ES-I3 (cell line): ENCODE measurements around the gene EGR1.
A peak's percentile ranks its signal among the peaks of the same experiment; 100 is the strongest.

Experiments
- H3K36me3 ChIP-seq: 2 replicates; pipeline ENCODE4 v1.6.1; 2013; ENCODE audit warnings: mild to moderate bottlenecking, low read length, control low read depth, moderate library complexity; ENCODE audit not compliant: insufficient read depth
- H3K4me1 ChIP-seq: 2 replicates; pipeline ENCODE4 v1.6.1; 2013; ENCODE audit warnings: mild to moderate bottlenecking, control low read depth, low read length; ENCODE audit not compliant: insufficient read depth
- H3K9ac ChIP-seq: 2 replicates; pipeline ENCODE4 v1.6.1; 2013; ENCODE audit warnings: low read depth, mild to moderate bottlenecking, low read length, moderate library complexity
- H3K9me3 ChIP-seq: 2 replicates; pipeline ENCODE4 v1.6.1; 2013; ENCODE audit warnings: mild to moderate bottlenecking, low read length, moderate library complexity; ENCODE audit not compliant: control insufficient read depth, insufficient read depth

EGR1 gene

DNA sequence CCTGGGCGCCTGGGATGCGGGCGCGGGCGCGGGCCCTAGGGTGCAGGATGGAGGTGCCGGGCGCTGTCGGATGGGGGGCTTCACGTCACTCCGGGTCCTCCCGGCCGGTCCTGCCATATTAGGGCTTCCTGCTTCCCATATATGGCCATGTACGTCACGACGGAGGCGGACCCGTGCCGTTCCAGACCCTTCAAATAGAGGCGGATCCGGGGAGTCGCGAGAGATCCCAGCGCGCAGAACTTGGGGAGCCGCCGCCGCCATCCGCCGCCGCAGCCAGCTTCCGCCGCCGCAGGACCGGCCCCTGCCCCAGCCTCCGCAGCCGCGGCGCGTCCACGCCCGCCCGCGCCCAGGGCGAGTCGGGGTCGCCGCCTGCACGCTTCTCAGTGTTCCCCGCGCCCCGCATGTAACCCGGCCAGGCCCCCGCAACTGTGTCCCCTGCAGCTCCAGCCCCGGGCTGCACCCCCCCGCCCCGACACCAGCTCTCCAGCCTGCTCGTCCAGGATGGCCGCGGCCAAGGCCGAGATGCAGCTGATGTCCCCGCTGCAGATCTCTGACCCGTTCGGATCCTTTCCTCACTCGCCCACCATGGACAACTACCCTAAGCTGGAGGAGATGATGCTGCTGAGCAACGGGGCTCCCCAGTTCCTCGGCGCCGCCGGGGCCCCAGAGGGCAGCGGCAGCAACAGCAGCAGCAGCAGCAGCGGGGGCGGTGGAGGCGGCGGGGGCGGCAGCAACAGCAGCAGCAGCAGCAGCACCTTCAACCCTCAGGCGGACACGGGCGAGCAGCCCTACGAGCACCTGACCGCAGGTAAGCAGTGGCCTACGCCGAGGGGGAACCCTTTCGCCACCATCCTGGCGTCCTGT lies at the start of gene EGR1:
Gene EGR1, plus strand, starts transcription at position 219 of the 864 bp plus-strand sequence. Its CDS starts 283 bp downstream, at position 502.
- Histone ChIP-seq H3K9ac (peak within 1 kb of the TSS; percentile 93), H3K4me1 (no peaks in the 10 kb centered on the region; the same call in 1 of the 2 replicates), H3K36me3 (no peaks in the 10 kb centered on the region), H3K9me3 (no peaks in the 10 kb centered on the region)

DNA sequence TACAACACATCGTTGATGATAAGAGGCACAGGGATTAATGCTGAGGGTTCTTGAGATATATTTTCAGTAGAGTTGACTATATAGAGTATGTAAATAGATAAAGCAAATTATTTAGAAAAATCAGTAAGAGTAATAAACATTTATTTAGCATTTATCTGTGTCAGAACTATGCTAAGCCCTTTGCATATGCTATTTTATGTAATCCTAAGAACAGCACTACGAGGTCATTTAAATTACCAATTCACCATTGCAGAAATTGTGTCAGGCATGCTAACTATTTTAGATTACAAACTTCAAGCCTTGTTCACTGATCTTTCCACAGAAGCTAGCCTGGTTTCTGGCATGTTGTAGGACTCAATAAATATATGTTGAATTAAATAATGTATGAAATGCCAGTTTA lies 46.8 kb upstream of the EGR1 start:
- Histone ChIP-seq H3K4me1 (no peaks in the 10 kb centered on the region), H3K9ac (no peak overlapping the region), H3K36me3 (peaks cover 48% of the 10 kb centered on the region), H3K9me3 (no peaks in the 10 kb centered on the region)

DNA sequence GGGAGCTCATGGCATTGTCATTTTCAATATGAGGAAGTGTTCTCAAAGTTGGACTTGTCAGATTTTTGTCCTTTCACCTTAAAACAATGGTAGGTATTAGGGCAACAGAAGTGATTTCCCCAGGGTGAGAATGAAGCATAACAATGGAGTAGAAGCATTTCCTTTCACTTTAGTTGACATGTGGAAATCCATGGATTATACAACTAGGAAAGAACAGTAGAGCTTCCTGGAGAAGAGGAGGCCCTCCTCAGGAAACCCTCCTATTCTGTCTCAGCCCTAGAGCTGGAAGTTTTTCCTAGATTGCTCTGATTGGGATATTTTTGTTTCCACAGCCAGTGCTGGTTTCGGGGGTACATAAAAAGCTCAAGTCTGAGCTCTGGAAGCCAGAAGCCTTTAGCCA lies 40.2 kb upstream of the EGR1 start:
- no peaks in the 10 kb centered on the region for H3K9me3 ChIP-seq
- H3K9ac ChIP-seq: no peak overlapping the region
- no peaks in the 10 kb centered on the region for H3K4me1 ChIP-seq
- peaks cover 26% of the 10 kb centered on the region for H3K36me3 ChIP-seq

DNA sequence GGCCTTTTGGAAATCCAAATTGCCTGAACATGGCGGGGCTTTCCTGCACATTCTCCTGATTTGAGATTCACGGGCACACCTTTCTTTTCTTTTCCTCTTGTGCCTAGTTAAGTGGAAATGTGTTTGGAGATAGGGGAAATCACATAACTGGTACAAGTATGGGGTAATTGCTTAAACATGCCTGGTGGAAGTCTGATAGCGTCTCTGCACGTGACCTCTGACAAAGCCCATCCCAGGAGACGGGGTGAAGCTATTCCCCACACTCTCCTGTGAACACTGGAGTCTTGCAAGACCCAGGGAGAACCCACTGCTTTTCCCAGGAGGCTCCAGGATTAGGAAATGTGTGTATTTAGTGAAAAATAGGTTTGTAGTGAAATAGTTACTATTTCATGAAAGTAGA lies 29.3 kb upstream of the EGR1 start:
- Histone ChIP-seq H3K4me1 (no peaks in the 10 kb centered on the region), H3K9ac (no peak overlapping the region), H3K9me3 (no peaks in the 10 kb centered on the region), H3K36me3 (peaks cover 15% of the 10 kb centered on the region)

DNA sequence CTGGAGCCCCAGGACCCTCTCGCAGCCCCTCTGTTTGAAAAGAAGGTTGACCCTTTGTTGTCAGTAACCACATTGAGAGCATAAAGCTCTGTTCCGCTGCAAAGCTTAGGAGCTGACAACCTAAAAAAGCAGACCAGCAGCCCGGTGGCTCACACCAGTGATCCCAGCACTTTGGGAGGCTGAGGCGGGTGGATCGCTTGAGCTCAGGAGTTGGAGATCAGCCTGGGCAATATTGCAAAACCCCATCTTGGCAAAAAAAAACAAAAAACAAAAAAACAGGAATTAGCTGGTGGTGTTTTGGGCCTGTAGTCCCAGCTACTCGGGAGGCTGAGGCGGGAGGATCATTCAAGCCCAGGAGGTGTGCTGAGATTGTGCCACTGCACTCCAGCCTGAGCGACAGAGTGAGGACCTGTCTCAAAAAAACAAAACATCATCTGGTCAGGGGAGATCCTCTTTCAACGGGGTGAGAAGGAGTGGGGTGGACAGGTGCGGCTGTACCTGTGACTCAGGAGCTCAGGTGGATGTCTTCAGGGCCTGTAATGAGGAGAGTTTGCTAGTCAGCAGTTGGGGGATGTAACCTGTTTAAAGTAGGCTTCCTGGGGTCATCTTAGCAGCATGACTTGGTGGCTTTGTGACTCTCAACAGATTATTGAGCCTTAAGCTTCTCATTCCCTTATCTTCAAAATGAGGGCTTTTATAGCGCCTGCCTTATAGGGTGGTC lies 27.1 kb upstream of the EGR1 start:
- no peaks in the 10 kb centered on the region for H3K9me3 ChIP-seq
- peaks cover 10% of the 10 kb centered on the region for H3K36me3 ChIP-seq
- H3K9ac ChIP-seq: peak overlapping the region; percentile 79
- no peaks in the 10 kb centered on the region for H3K4me1 ChIP-seq

DNA sequence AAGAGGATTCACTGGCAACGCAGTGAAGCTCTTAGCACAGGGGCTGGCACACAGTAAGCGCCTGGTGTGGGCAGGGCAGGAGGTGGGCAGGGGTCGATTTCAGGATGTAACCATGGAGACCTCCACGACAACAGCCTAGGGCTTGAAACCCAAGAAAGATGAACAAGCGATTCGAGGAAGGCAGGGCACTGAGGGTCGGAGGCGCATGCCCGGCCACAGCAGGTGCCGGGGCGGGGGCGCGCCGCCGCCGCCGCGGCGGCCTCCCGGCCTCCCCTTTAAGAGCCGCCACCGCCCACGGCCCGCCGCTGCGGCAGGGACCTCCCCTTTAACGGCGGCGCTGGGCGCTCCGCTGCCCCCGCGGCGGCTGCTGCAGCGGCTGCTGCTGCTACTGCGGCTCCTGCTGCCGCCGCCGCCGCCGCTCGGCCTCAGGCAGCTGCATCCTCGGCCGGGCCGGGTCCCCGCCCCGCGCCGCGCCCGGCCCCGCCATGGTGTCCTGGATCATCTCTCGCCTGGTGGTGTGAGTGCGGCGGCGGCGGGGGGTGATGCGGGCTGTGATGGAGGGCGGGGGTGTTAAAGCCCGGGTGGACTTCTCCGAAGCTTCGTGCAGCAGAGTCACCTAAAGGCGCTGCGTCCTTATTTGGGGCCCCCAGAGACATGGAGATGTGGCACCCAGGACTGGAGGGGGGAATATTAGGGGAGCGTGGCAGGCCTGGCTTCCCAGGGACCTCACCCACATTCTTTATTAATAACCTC lies 26.4 kb upstream of the EGR1 start, which contains the start of gene REEP2:
Gene REEP2, plus strand, starts transcription at position 334 of the 753 bp plus-strand sequence. Its CDS starts 152 bp downstream, at position 486.
- H3K4me1 ChIP-seq: no peaks in the 10 kb centered on the region
- H3K9ac ChIP-seq: peak within 1 kb of the TSS; percentile 79

DNA sequence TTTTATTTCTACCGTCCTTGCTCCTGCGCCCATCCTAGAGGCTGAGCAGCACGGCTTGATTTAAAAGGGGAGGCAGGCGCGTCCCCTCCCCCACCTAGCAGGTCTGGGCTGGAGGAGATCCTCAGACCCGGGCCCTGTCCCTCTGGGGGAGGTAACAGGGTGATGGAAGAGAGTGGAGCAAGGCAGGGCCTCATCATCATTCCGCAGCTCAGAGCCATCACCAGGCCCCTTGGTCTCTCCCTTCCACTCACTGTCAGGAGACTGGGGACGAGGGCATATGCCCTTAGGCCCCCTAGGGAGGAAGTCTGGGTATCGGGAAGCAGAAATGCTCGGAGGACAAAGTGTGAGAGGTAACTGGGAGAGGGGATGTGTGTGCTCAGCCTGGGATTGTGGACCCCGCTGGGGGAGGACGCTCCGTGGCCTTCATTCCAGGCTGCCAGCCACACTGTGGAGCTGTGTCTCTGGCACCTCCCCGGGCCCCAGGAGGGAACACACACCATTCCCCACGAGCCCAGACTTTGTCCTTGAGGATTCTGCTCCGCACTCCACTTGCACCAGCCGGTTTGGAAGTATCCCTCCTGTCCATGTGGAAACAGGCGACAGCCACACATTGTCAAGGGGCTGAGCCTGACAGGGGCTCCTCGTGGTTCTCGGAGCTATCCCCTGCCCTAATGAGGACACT lies 25.7 kb upstream of the EGR1 start:
- H3K4me1 ChIP-seq: no peaks in the 10 kb centered on the region
- peaks cover 10% of the 10 kb centered on the region for H3K36me3 ChIP-seq
- H3K9ac ChIP-seq: peak overlapping the region; percentile 79
- no peaks in the 10 kb centered on the region for H3K9me3 ChIP-seq

More for the DNA sequence above, 26.4 kb upstream of the EGR1 start, which contains the start of gene REEP2:
- Histone ChIP-seq H3K9me3 (no peaks in the 10 kb centered on the region), H3K36me3 (peaks cover 10% of the 10 kb centered on the region)

DNA sequence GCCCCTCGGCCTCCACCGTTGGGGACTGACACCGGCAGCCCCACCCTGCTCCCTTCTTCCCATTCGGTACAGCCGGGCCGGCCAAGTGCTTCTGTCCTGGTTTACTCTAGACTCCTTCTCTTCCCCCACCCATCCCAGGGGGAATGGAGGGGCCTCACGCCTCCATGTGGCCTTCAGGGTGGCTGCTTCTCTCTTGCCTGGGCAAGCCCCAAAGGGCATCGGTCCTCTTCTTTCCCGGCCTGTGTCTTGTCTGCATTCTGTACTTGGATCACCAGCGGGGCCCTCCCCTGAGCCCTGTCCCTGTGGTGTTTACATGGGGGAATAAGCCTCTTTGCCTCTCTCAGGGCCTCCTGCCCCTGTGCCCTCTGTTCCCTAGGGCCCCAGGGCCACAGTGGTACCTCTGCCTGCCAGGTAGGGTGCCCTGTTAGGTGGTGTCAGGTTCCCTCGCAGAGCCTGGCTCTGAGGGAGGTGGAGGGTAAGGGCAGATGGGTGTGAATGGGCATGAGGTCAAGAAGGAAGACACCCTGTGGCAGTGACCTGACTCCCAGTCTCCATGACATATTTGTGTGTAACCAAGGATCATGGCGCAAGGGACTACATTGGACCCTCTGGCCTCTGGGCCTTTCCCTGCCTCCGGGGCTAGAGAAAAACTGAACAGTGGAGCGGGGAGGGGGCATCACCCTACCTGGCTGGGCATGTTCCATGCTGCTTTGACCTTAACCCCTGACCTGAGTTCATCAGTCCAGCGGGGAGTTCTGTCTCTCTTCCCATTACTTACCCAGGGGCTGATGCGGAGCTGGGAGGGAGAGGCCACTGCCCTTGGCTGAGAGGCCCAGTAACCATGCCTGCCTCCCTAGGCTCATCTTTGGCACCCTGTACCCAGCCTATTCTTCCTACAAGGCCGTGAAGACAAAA lies 24.9 kb upstream of the EGR1 start:
- no peaks in the 10 kb centered on the region for H3K9me3 ChIP-seq
- H3K9ac ChIP-seq: peak overlapping the region; percentile 79
- no peaks in the 10 kb centered on the region for H3K4me1 ChIP-seq
- H3K36me3 ChIP-seq: peaks cover 5% of the 10 kb centered on the region

DNA sequence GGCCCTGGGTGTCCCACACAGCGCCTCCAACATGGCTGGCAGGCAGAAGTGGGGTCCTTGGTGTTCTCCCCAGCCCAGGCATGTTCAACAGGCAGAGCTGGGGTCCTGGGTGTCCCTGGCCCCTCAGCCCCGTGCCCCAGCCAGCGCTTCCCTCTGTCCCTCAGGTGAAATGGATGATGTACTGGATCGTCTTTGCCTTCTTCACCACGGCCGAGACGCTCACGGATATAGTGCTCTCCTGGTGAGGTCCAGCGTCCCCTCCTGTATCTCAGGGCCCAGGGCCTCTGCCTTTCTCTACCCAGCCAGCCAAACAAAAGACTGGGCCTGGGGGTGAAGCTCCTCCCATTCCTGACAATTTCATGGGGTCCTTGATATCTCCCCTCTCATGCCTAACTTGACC lies 24.1 kb upstream of the EGR1 start:
- no peaks in the 10 kb centered on the region for H3K9me3 ChIP-seq
- peaks cover 4% of the 10 kb centered on the region; the same call in 1 of the 2 replicates for H3K36me3 ChIP-seq
- H3K4me1 ChIP-seq: no peaks in the 10 kb centered on the region
- no peak overlapping the region for H3K9ac ChIP-seq

DNA sequence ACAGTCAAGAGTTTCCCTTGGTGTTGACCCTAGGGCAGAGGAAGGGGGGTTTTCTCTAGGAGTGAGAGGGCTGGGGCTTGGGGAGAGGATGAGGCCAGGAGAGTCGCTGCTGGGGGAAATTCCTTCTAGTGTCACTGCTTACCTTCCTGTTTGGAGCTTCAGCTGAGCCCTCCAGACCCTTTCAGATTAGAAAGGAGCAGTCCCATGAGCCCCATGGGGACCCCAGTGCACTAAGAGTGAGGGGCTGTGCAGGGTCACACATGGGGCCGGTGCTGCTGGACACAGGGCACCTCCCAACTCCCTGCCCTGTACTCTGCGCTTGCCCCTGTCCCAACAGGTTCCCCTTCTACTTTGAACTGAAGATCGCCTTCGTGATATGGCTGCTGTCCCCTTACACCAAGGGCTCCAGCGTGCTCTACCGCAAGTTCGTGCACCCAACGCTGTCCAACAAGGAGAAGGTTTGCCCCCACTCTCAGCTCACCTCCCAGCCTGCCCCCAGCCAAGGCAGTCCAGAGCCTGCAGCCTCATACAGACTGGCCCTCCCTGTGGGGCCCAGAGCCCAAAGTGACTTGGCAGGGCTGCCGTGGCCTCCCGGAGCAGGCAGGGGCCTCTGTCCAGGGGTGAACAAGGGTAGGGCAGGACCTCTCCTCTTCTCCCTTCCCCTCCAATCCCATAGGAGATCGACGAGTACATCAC lies 21.1 kb upstream of the EGR1 start:
- Histone ChIP-seq H3K9me3 (no peaks in the 10 kb centered on the region), H3K9ac (no peak overlapping the region), H3K36me3 (no peaks in the 10 kb centered on the region), H3K4me1 (no peaks in the 10 kb centered on the region)

DNA sequence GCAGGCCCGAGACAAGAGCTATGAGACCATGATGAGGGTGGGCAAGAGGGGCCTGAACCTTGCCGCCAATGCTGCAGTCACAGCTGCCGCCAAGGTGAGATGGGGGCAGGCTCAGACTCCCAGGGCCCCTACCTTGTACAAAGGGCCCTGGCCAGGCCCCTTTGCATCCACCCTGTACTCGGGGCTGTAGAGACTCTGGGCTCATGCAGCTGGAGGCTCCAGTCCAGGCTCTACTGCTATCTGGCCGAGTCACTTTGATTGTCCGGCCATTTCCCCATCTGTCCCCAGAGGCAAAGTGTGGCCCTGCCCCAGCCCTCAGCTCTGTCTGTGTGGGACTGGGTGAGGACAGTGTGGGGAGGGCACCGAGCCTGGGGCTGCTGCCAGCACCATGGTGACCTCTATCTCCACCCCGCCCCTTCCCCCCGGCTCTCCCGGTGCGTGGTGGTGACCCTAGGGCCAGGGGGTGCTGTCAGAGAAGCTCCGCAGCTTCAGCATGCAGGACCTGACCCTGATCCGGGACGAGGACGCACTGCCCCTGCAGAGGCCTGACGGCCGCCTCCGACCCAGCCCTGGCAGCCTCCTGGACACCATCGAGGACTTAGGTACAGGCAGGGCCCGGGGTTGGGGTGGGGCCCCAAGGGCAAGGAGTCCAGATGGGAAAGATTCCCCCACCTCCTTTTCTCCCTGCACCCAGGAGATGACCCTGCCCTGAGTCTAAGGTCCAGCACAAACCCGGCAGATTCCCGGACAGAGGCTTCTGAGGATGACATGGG lies 20.3 kb upstream of the EGR1 start:
- Histone ChIP-seq H3K9me3 (no peaks in the 10 kb centered on the region), H3K4me1 (no peaks in the 10 kb centered on the region), H3K36me3 (no peaks in the 10 kb centered on the region), H3K9ac (no peak overlapping the region)
